ENCODE results near the gene SHLD1.
"Not testable (repeated sequence)": the region's sequence is repeated elsewhere in the genome, so short reads cannot be mapped to it uniquely, and the experiment has no call there.

The SHLD1 gene

DNA sequence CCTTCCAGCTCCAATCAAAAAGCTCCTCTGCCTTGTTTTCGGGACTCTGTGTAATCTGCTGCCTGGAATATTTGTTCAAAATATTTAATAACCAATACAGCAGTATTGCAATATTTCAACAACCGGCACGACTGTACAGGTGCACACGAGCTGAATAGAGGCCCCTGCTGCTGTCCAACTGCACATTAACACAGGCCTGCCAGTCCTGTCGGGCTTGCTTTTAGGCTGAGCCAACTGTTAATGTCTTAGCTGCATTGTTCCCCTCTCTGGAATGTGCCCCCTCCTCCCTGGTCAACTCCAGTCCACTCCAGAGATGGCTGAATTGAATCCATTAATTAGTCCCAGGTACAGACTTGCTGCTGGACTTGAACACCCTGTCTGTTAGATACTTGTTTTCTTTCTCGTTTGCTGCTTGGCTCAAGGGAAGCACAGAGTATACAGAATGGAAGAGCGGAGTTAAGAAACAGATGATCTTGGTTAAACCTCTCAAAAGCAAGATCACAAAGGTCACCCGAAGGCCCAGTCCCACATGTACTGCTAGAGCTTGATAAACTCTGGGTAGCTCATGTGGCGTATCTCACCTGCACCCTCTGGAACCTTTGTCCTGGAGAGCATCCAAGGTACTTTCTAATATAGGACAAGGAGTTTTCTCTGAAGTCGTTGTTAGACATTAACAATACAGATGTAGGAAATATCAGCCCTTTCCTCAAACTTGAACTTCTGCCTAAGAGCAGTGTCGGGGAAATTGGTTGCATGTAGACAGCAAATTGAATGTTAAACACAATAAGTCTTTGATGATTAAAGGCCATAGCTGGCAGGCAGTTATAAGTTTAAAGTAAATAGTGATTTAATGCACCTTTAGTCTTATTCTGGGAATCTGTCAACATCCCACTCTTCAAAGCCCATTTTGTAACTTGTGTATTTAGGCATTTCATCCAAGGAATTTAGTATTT, 31.9 kb downstream of the SHLD1 start:
- no peak for DNase-seq

DNA sequence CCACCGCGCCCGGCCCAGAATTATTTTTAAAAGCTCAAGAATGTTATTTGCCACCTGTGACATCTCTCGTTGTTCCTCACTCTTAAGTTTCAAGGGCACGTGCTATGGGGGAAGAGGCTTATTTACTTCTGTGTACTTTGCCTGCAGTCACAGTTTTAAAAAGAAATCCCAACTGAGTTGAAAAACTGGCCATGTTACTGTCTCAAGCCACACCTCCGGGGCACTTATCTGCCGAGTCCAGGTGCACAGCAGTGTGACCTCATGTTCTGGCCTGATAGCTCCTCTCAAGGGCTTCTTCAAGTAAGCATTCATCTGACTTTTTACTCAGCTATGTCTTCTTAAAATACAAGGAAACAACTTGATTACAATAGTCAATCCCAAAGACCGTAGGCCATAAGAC, 34.5 kb downstream of the SHLD1 start:
- no peak for DNase-seq

- no peak for DNase-seq
Measured at GRCh38 chr20:5785146-5785545, 34.9 kb downstream of the SHLD1 start.

DNA sequence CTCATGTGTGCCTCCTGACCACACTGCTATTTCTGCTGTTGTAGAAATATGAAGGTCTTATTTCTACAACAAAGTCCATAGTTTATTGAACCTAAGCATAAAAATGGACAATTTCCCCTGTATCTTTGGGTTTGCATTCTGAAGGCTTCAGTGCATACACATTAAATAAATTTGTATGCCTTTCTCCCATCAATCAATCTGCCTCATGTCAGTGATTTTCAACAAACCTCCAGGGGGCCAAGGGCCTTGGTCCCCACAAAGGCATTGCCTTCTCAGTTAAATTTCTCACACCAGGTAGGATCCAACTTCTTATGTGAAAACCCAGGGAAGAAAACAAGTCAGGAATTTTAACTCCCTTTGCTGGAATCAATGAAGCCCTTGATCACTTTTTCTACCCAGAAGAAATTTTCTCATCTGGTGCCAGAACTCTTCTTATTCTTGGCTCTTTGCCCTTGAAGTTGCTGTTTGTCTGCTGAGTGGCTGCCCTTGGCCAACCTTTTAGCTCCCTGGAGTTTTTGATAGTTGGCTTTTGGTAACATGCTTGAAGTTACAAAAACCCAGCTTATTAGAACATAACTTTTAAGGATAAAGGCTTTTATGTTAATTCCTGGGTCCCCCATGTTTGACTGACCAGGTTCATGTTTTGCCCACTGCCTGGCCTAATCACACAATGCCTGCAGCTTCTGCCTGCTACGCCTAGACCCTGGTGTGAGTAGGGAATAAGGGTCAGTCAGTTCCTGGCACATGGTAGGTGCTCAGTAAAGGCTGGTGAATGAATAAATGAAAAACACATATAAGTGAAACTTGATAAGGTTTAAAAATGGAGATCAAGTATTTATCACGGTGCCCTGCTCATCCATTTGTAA, 37.0 kb downstream of the SHLD1 start:
- peak; percentile 46 to 70 for DNase-seq

DNA sequence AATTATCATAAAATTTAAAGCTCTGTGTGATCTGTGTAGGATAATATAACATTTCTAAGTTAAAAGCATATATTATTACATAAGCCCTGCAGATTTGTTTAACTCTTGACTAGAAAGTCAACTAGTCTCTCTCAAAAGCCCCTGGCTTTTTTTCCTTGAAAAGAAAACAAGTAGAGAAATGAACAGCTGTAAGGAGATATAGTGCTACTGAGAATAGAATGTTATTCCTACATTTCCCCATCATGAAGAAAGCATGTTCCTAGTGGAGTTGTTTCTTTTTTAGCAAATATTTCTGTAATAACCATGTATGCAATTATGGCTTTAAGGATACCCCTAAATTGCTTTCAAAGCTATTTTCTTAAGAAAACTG, 37.6 kb downstream of the SHLD1 start:
- no peak for DNase-seq

DNA sequence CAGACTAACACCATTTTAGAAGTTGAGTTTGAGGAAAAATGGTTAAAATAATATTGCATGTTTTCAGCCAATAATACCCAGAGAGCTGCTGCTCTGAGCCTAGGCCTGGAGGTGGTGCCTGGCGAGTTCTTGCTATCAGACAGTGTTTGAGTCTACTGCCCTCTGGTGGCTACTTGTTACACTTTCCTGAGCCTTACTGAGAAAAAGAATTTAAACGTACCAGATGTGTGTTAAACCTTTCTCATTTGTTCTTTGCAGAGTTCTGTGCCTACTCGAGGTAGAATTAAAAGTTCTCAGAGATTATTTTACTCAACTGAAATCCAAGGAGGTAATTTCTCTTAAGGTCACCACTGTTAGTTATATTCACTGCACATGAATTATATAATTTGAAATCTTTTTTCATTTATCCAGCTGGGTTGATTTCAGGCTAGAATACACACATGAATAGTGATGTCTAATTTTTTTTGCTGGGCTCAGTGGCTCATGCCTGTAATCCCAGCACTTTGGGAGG, 38.2 kb downstream of the SHLD1 start:
- peak; percentile 73 to 92 for DNase-seq

- no peak for DNase-seq
Measured at GRCh38 chr20:5789827-5790226, 39.6 kb downstream of the SHLD1 start.

- DNase-seq = no peak
Measured at GRCh38 chr20:5793916-5794315, 43.7 kb downstream of the SHLD1 start.

DNA sequence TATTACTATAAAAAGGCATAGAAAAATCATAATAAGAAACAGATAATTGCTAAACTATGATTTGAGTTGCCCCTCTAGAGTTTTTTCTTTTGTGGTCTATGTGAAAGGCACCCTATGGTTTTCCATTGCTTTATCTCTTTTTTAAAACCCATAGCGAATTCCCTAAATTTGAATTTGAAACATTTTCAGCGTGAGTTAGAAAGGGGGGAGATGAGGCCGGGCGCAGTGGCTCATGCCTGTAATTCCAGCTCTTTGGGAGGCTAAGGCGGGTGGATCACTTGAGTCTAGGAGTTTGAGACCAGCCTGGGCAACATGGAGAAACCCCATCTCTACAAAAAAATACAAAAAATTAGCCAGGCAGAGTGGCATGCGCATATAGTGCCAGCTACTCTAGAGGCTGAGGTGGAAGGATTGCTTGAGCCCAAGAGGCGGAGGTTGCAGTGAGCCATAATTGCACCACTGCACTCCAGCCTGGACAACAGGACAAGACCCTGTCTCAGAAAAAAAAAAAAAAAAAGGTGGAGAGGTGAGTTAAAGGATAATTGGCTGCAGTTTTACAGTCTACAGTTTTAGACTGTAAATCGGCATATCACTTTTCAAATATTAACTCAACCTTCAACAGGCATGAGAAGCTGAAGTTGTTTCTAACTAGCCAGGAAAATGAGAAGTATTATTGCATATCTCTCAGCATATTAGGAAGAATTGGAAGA, 46.3 kb downstream of the SHLD1 start:
- no peak for DNase-seq

- DNase-seq = no peak
Measured at GRCh38 chr20:5797165-5797564, 47.0 kb downstream of the SHLD1 start.

DNA sequence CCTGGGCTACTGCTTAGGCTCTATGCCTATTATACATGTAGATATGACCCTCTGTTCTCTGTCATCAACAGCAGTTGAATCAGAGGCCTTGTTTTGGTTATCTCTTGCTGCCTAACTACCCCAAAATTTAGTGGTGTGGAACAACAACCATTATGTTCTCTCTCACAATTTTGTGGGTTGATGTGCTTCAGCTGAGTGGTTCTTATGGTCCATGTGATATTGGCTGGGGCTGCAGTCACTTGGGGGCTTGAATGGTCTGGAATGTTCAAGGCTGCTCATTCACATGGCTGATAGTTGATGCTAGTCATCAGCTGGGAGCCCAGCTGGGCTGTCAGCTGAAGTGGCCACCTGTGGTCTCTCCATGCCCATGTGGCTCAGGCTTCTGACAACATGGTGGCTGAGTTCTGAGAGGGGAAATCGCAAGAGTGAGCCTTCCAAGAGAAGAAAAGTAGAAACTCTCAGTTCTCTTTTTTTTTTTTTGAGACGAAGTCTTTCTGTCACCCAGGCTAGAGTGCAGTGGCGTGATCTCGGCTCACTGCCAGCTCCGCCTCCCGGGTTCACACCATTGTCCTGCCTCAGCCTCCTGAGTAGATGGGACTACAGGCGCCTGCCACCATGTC, 47.8 kb downstream of the SHLD1 start:
- DNase-seq = no peak

- not testable (repeated sequence) for DNase-seq
Measured at GRCh38 chr20:5803754-5804303, 53.6 kb downstream of the SHLD1 start.

GRCh38 chr20:5806457-5807263, 56.5 kb downstream of the SHLD1 start:
- DNase-seq = no peak

GRCh38 chr20:5807431-5807830, 57.2 kb downstream of the SHLD1 start:
- no peak for DNase-seq

GRCh38 chr20:5808901-5809300, 58.7 kb downstream of the SHLD1 start:
- no peak for DNase-seq

GRCh38 chr20:5809495-5809894, 59.3 kb downstream of the SHLD1 start:
- DNase-seq = no peak

DNA sequence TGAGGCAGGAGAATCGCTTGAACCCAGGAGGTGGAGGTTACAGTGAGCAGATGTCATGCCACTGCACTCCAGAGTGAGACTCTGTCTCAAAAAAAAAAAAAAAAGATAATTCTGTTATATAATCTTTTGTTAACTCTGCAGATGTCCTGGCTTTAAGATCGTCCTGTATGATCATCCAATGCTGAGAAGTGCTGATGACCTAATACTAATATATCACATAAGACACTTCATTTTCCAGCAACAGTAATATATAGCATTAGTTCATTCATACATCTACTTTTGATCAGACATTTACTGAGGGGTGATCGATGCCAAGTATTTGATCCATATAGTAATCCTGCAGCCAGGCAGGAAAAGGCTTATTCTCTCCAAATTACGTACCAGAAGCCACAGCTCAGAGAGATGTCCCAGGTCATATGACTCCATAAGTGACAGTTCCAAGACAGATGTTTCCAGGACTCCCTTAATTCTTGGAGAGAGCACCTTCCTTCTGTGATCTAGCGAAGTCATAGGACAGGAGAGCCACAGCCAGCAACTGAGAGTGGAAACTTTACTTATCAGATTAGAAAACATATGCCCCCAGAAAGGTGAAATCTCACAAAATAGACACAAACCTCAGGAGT, 60.7 kb downstream of the SHLD1 start:
- no peak for DNase-seq

GRCh38 chr20:5811746-5812145, 61.5 kb downstream of the SHLD1 start:
- DNase-seq = no peak

GRCh38 chr20:5818346-5818681, 68.1 kb downstream of the SHLD1 start:
- DNase-seq = no peak

DNA sequence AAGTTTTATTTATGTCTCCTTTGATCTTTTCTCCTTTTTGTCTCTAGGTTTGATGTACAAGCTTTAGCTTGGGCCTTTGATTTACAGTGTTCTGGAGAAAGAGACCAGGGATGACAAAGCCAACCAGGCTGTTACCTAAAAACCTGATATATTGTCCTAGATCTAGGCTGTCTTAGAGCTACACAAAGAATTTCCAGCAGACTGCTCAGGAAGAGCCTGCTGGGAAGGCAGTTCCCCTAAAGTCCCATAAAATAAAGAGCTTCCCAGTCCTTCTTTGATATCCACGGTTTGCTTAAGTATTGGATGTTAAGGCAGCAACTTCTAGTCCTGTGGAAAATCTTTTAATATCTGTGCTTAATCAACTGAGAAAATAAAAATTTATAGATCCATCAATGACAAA, 70.5 kb downstream of the SHLD1 start:
- no peak for DNase-seq

DNA sequence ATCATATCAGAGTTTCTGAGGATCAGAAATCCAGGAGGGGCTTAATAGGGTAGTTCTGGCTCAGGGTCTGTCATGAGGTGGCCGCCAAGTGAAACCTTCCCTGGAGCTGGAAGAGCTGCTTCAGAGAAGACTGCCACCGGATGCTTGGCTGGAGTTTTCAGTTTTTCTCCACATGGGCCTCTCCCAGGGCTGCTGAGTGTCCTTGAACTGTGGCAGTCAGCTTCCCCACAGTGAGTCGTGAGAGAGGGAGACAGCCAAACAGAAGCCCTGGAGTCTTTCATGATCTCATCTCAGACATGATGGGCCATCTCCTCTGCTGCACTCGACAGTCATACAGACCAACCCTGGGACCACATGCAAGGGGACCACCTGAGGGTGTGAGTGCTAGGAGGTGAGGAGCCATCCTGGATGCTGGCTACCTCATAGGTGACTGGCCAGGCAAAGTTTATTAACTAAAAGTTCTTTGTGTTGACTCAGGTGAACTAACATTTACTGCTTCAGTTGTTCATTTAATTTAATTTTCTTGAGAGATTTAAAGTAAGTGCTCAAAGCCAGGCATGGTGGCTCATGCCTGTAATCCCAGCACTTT, 71.5 kb downstream of the SHLD1 start:
- no peak for DNase-seq
